SK-N-SH treated with all-trans-retinoic acid at 6 μM for 48 hours (cell line): Measurements from ENCODE around the gene ADORA3.

Source experiments
- ATAC-seq: fragments of 200-7000 bp; cut with Tn5 transposase; 3 replicates; pipeline ENCODE4 v1.9.1; 2020; ENCODE audit warnings: mild to moderate bottlenecking, moderate library complexity
- ARNTL ChIP-seq: fragments of 450-650 bp; formaldehyde crosslinking; IDR thresholded peaks from 2 replicates; pipeline ENCODE4 v1.5.0; 2020; ENCODE audit warnings: low read depth, mild to moderate bottlenecking, moderate library complexity, borderline replicate concordance
- BACH2 ChIP-seq: fragments of 250-450 bp; sonication (Bioruptor Pico); IDR thresholded peaks from 2 replicates; pipeline ENCODE4 v1.9.0; 2021; ENCODE audit warnings: mild to moderate bottlenecking, borderline replicate concordance
- CREB5 ChIP-seq: fragments of 250-450 bp; sonication (Bioruptor Pico); IDR thresholded peaks from 2 replicates; pipeline ENCODE4 v1.5.1; 2020; ENCODE audit warnings: low read depth, mild to moderate bottlenecking, moderate library complexity
- CSDC2 ChIP-seq: fragments of 250-450 bp; sonication (Bioruptor Pico); IDR thresholded peaks from 2 replicates; pipeline ENCODE4 v1.5.0; 2020; ENCODE audit warnings: mild to moderate bottlenecking, moderate library complexity
- CSRNP3 ChIP-seq: fragments of 250-450 bp; sonication (Bioruptor Pico); IDR thresholded peaks from 2 replicates; pipeline ENCODE4 v1.5.1; 2021; ENCODE audit warnings: mild to moderate bottlenecking, moderate library complexity
- ESRRG ChIP-seq: fragments of 250-450 bp; sonication (Bioruptor Pico); IDR thresholded peaks from 2 replicates; pipeline ENCODE4 v1.6.1; 2021; ENCODE audit warnings: mild to moderate bottlenecking
- ISL1 ChIP-seq: fragments of 250-450 bp; sonication (Bioruptor Pico); IDR thresholded peaks from 2 replicates; pipeline ENCODE4 v2.1.2; 2022; ENCODE audit warnings: mild to moderate bottlenecking, moderate library complexity
- PATZ1 ChIP-seq: fragments of 250-450 bp; sonication (Bioruptor Pico); IDR thresholded peaks from 2 replicates; pipeline ENCODE4 v1.8.0; 2020; ENCODE audit warnings: mild to moderate bottlenecking, moderate library complexity, borderline replicate concordance
- RARB ChIP-seq: fragments of 250-450 bp; sonication (Bioruptor Pico); IDR thresholded peaks from 2 replicates; pipeline ENCODE4 v1.8.0; 2021; ENCODE audit warnings: mild to moderate bottlenecking, moderate library complexity
- SNAI2 ChIP-seq: fragments of 250-450 bp; sonication (Bioruptor Pico); IDR thresholded peaks from 2 replicates; pipeline ENCODE4 v1.5.0; 2020; ENCODE audit warnings: mild to moderate bottlenecking, moderate library complexity
- TOX ChIP-seq: fragments of 250-450 bp; sonication (Bioruptor Pico); IDR thresholded peaks from 2 replicates; pipeline ENCODE4 v1.8.0; 2021; ENCODE audit warnings: mild to moderate bottlenecking, moderate library complexity, borderline replicate concordance
- ZC3H10 ChIP-seq: fragments of 250-450 bp; sonication (Bioruptor Pico); IDR thresholded peaks from 2 replicates; pipeline ENCODE4 v1.5.1; 2021; ENCODE audit warnings: mild to moderate bottlenecking, moderate library complexity
- ZFP3 ChIP-seq: fragments of 250-450 bp; sonication (Bioruptor Pico); IDR thresholded peaks from 2 replicates; pipeline ENCODE4 v1.5.0; 2020; ENCODE audit warnings: mild to moderate bottlenecking, moderate library complexity
- ZNF565 ChIP-seq: fragments of 450-650 bp; formaldehyde crosslinking; conservative IDR thresholded peaks from 2 replicates; pipeline ENCODE4 v1.5.0; 2020; ENCODE audit warnings: low read depth, mild to moderate bottlenecking, moderate library complexity
- ZNF70 ChIP-seq: fragments of 450-650 bp; formaldehyde crosslinking; IDR thresholded peaks from 2 replicates; pipeline ENCODE4 v1.5.0; 2020; ENCODE audit warnings: mild to moderate bottlenecking, moderate library complexity
- ZNF8 ChIP-seq: fragments of 450-650 bp; formaldehyde crosslinking; IDR thresholded peaks from 2 replicates; pipeline ENCODE4 v1.5.0; 2020; ENCODE audit warnings: mild to moderate bottlenecking, moderate library complexity
- TF ChIP-seq, protein P1 (sequence below): fragments of 250-450 bp; sonication (Bioruptor Pico); IDR thresholded peaks from 2 replicates; pipeline ENCODE4 v1.5.0; 2020; ENCODE audit warnings: mild to moderate bottlenecking, moderate library complexity
- TF ChIP-seq, protein P2 (sequence below): fragments of 250-450 bp; sonication (Bioruptor Pico); IDR thresholded peaks from 2 replicates; pipeline ENCODE4 v1.8.0; 2021; ENCODE audit warnings: low read depth, mild to moderate bottlenecking, moderate library complexity, borderline replicate concordance

The ADORA3 gene

GRCh38 chr1:111476214-111476613, 27.2 kb downstream of the ADORA3 start:
- no peak for ATAC-seq
- TF ChIP-seq ISL1 (CRISPR knock-in tag) (no peak), CSDC2 (CRISPR knock-in tag) (no peak), PATZ1 (no peak), TOX (CRISPR knock-in tag) (no peak), ZNF8 (CRISPR knock-in tag) (no peak), ZNF70 (CRISPR knock-in tag) (no peak), CSRNP3 (CRISPR knock-in tag) (no peak), CREB5 (CRISPR knock-in tag) (no peak), ESRRG (CRISPR knock-in tag) (no peak), BACH2 (CRISPR knock-in tag) (no peak), SNAI2 (CRISPR knock-in tag) (no peak)
- TF ChIP-seq, protein P1, sequence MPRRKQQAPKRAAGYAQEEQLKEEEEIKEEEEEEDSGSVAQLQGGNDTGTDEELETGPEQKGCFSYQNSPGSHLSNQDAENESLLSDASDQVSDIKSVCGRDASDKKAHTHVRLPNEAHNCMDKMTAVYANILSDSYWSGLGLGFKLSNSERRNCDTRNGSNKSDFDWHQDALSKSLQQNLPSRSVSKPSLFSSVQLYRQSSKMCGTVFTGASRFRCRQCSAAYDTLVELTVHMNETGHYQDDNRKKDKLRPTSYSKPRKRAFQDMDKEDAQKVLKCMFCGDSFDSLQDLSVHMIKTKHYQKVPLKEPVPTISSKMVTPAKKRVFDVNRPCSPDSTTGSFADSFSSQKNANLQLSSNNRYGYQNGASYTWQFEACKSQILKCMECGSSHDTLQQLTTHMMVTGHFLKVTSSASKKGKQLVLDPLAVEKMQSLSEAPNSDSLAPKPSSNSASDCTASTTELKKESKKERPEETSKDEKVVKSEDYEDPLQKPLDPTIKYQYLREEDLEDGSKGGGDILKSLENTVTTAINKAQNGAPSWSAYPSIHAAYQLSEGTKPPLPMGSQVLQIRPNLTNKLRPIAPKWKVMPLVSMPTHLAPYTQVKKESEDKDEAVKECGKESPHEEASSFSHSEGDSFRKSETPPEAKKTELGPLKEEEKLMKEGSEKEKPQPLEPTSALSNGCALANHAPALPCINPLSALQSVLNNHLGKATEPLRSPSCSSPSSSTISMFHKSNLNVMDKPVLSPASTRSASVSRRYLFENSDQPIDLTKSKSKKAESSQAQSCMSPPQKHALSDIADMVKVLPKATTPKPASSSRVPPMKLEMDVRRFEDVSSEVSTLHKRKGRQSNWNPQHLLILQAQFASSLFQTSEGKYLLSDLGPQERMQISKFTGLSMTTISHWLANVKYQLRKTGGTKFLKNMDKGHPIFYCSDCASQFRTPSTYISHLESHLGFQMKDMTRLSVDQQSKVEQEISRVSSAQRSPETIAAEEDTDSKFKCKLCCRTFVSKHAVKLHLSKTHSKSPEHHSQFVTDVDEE (CRISPR knock-in tag) = no peak
- TF ChIP-seq, all 23 proteins: peak for 0

DNA sequence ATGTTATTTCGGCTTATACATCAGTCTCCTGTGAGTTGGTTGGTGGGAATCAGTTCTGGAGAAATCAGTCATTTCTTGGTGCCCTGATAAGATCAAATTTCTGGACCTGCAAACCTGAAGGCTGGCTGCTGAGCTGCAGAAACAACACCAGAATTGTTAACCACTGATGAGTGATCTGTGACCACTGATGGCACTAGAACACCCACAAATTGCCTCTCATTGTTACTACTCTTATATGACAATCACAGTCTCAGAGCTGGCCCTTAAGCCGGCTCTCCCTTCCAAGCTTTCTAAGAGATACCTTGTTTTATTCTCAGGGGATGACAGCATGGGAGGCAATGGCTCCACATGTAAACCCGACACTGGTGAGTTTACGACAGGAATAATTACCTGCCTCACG, 27.7 kb downstream of the ADORA3 start:
- no peak for ATAC-seq
- TF ChIP-seq RARB (CRISPR knock-in tag) = no peak
- no peak for TF ChIP-seq CSRNP3 (CRISPR knock-in tag)
- no peak for TF ChIP-seq CREB5 (CRISPR knock-in tag)
- no peak for TF ChIP-seq ZNF70 (CRISPR knock-in tag)
- no peak for TF ChIP-seq ZC3H10 (CRISPR knock-in tag)
- TF ChIP-seq, protein P2, sequence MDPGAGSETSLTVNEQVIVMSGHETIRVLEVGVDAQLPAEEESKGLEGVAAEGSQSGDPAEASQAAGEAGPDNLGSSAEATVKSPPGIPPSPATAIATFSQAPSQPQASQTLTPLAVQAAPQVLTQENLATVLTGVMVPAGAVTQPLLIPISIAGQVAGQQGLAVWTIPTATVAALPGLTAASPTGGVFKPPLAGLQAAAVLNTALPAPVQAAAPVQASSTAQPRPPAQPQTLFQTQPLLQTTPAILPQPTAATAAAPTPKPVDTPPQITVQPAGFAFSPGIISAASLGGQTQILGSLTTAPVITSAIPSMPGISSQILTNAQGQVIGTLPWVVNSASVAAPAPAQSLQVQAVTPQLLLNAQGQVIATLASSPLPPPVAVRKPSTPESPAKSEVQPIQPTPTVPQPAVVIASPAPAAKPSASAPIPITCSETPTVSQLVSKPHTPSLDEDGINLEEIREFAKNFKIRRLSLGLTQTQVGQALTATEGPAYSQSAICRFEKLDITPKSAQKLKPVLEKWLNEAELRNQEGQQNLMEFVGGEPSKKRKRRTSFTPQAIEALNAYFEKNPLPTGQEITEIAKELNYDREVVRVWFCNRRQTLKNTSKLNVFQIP (CRISPR knock-in tag) = no peak

GRCh38 chr1:111474521-111474920, 28.9 kb downstream of the ADORA3 start:
- ATAC-seq = no peak
- TF ChIP-seq, protein P1 (CRISPR knock-in tag) = no peak
- TF ChIP-seq ZFP3 (CRISPR knock-in tag) = no peak
- no peak for TF ChIP-seq ZNF8 (CRISPR knock-in tag)
- no peak for TF ChIP-seq ZNF565 (CRISPR knock-in tag)
- TF ChIP-seq ESRRG (CRISPR knock-in tag) = no peak
- no peak for TF ChIP-seq ARNTL (CRISPR knock-in tag)
- no peak for TF ChIP-seq TOX (CRISPR knock-in tag)
- no peak for TF ChIP-seq ZC3H10 (CRISPR knock-in tag)
- TF ChIP-seq ISL1 (CRISPR knock-in tag) = no peak
- TF ChIP-seq BACH2 (CRISPR knock-in tag) = no peak
